ENCODE data around the gene PAX8. TPM values are rescaled to one million over a fixed set of nuclear protein-coding genes. Genes with fewer than 3 reads are reported as not detected.

Gene PAX8
- polyA plus RNA-seq, 1 of the 3 experiments (the other 2 are of a cell fraction): 0.23 TPM

- no peak for TF ChIP-seq CTCF (IDR thresholded peaks at IDR 0.05)
Measured at GRCh38 chr2:113234721-113235346, 43.9 kb downstream of the PAX8 start (continued).

DNA sequence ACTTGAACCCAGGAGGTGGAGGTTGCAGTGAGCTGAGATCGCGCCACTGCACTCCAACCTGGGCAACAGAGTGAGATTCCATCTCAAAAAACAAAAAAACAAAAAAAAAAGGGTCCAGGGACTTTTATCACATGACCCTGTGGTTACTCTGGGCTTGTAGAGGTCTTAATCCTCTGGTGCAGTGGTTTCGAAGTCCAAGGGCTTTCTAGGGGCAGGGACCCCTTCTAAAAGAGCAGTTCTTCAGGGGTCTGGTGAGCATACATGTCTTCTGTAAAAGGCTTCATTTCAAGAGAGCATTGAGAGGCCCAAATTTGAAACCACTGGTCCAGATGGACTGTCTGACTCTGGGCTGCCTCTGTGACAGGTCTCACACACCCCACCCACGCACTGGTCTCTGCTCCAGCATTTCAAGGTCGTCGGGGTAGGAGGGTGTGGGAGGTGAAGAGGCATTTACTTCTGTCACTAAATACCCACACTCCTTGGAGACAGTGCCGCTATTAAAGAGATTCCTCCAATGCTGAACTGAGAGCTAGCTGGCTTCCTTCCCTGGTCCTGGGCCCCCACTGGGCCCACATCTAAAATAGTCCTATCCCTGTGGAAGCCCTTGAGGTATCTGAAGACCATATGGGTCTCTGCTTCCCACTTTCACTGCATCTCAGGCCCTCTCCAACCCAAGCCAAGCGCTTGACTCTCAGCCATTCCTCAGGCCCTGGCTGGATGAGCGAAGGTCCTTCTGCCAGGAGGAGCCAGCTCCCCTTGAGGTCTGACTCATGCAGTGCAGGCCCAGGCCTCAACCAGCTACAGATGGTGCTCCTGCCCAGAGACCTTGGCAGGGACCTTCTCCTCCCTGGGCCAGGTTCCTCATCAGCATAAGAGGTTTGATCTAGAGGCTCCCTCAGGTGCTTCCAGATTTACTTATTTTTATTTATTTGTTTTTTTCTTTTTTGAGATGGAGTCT, 44.8 kb downstream of the PAX8 start:
- no peaks in the 10 kb centered on the region for H3K27me3 ChIP-seq (ENCODE audit: insufficient read depth)
- no peak overlapping the region for H3K27ac ChIP-seq (ENCODE audit: low read depth in 2 of 2, low read length in 1 of 2)
- no peak overlapping the region for H2AFZ ChIP-seq (ENCODE audit: low read depth)
- no peak overlapping the region for H3K4me2 ChIP-seq
- no peak for DNase-seq
- H3K9me3 ChIP-seq: no peaks in the 10 kb centered on the region
- H3K79me2 ChIP-seq (ENCODE audit: insufficient read depth): no peaks in the 10 kb centered on the region
- H3F3A ChIP-seq (replicated peaks; ENCODE audit: insufficient read depth): no peaks in the 10 kb centered on the region
- ChIA-PET POLR2A (no interaction called here), CTCF (interaction anchor here (1.1 to 2.4 kb wide), 3 partner anchors 12 to 30 kb away, joined by 3 to 15 read pairs (median 4); no protein-coding TSS in a partner anchor)
- no peak for TF ChIP-seq POLR2AphosphoS5 (IDR thresholded peaks at IDR 0.05; ENCODE audit: low read depth, low read length)
- 0 out of 2 replicates have a peak, but pooled peaks have one; percentile 18 for TF ChIP-seq CTCF (IDR thresholded peaks at IDR 0.05)
- no peaks in the 10 kb centered on the region for H3K9me2 ChIP-seq
- WGBS (ENCODE audit: low lambda C conversion rate): 83% methylated on average over 9 of the region's 9 CpGs
- no peaks in the 10 kb centered on the region for H4K20me1 ChIP-seq (ENCODE audit: insufficient read depth)
- no peak overlapping the region for H3K9ac ChIP-seq
- H3K4me1 ChIP-seq (ENCODE audit: control insufficient read depth in 1 of 2, insufficient read depth in 2 of 2, low read depth in 1 of 2, low read length in 1 of 2): no peaks in the 10 kb centered on the region; a peak in 1 of 4 replicates
- no peaks in the 10 kb centered on the region for H3K36me3 ChIP-seq (replicated peaks in 1 of 2; ENCODE audit: control insufficient read depth in 1 of 2, insufficient read depth in 2 of 2, low read length in 1 of 2)
- no peak overlapping the region for H3K4me3 ChIP-seq (ENCODE audit: low read depth in 2 of 2, low read length in 1 of 2)

- H2AFZ ChIP-seq (ENCODE audit: low read depth): no peak overlapping the region
- no peak overlapping the region for H3K4me3 ChIP-seq (ENCODE audit: low read depth in 2 of 2, low read length in 1 of 2)
- H3F3A ChIP-seq (replicated peaks; ENCODE audit: insufficient read depth): no peaks in the 10 kb centered on the region
- no peak overlapping the region for H3K4me2 ChIP-seq
- H3K27me3 ChIP-seq (ENCODE audit: insufficient read depth): no peaks in the 10 kb centered on the region
- TF ChIP-seq MXI1 (IDR thresholded peaks at IDR 0.05; ENCODE audit: low read depth, low read length) (no peak), RAD21 (IDR thresholded peaks at IDR 0.05; ENCODE audit: low read length) (no peak)
- H3K9me3 ChIP-seq: no peaks in the 10 kb centered on the region
- H3K27ac ChIP-seq (ENCODE audit: low read depth in 2 of 2, low read length in 1 of 2): no peak overlapping the region
- ChIA-PET CTCF (interaction anchor here (0.8 to 2.3 kb wide), 5 partner anchors 12 to 137 kb away, joined by 3 to 7 read pairs (median 4); no protein-coding TSS in a partner anchor), POLR2A (no interaction called here)
- no peak for DNase-seq
- no peaks in the 10 kb centered on the region; a peak in 1 of 4 replicates for H3K4me1 ChIP-seq (ENCODE audit: control insufficient read depth in 1 of 2, insufficient read depth in 2 of 2, low read depth in 1 of 2, low read length in 1 of 2)
- no peaks in the 10 kb centered on the region for H3K36me3 ChIP-seq (replicated peaks in 1 of 2; ENCODE audit: control insufficient read depth in 1 of 2, insufficient read depth in 2 of 2, low read length in 1 of 2)
- no peaks in the 10 kb centered on the region for H3K79me2 ChIP-seq (ENCODE audit: insufficient read depth)
- no peak overlapping the region for H3K9ac ChIP-seq
- WGBS (ENCODE audit: low lambda C conversion rate): 90% methylated on average over 6 of the region's 6 CpGs
- H3K9me2 ChIP-seq: no peaks in the 10 kb centered on the region
- H4K20me1 ChIP-seq (ENCODE audit: insufficient read depth): no peaks in the 10 kb centered on the region
Measured at GRCh38 chr2:113232740-113233139, 46.0 kb downstream of the PAX8 start.
